ENCODE measurements around the gene HSD3B2. TPM values are rescaled to one million over a fixed set of nuclear protein-coding genes. Genes with fewer than 3 reads are reported as not detected.

The HSD3B2 gene
- total RNA-seq, 1 donor from 2014 or later, result 1.2 TPM

- TF ChIP-seq, protein P1, sequence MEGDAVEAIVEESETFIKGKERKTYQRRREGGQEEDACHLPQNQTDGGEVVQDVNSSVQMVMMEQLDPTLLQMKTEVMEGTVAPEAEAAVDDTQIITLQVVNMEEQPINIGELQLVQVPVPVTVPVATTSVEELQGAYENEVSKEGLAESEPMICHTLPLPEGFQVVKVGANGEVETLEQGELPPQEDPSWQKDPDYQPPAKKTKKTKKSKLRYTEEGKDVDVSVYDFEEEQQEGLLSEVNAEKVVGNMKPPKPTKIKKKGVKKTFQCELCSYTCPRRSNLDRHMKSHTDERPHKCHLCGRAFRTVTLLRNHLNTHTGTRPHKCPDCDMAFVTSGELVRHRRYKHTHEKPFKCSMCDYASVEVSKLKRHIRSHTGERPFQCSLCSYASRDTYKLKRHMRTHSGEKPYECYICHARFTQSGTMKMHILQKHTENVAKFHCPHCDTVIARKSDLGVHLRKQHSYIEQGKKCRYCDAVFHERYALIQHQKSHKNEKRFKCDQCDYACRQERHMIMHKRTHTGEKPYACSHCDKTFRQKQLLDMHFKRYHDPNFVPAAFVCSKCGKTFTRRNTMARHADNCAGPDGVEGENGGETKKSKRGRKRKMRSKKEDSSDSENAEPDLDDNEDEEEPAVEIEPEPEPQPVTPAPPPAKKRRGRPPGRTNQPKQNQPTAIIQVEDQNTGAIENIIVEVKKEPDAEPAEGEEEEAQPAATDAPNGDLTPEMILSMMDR (conservative IDR thresholded peaks at IDR 0.05), result no peak
- Mint-ChIP-seq H3K9me3 (peaks cover 5% of the 10 kb centered on the region), H3K4me1 (ENCODE audit: unreplicated experiment) (no peaks in the 10 kb centered on the region), H3K36me3 (no peaks in the 10 kb centered on the region), H3K4me3 (no peak overlapping the region), H3K27ac (no peak overlapping the region), H3K27me3 (no peaks in the 10 kb centered on the region)
- DNase-seq (ENCODE audit: extremely low spot score, unreplicated experiment), result no peak
Measured at GRCh38 chr1:119385650-119386049, 29.3 kb upstream of the HSD3B2 start.

DNA sequence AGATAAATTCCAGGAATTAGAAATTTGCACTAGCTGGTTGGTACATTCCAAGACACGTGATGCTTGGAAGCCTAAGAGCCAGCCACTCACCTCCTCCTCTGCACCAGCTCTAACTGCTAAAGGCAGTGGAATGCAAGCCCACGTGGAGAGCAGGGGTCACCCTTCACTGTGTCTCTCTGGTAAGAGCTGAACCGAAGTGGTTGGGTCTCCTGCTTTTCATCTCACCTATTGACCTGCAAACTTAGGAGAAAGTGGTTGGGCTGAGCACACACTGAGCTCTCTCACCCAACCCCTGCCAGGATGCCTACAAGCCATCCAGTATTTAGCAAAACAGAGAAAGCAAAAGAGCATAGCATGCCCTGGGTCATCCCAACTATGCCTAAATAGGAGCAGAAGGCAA, 27.1 kb upstream of the HSD3B2 start:
- DNase-seq (ENCODE audit: extremely low spot score, unreplicated experiment), result no peak
- Mint-ChIP-seq H3K27me3 (no peaks in the 10 kb centered on the region), H3K4me1 (ENCODE audit: unreplicated experiment) (no peaks in the 10 kb centered on the region), H3K36me3 (no peaks in the 10 kb centered on the region), H3K4me3 (no peak overlapping the region), H3K27ac (no peak overlapping the region), H3K9me3 (peaks cover 5% of the 10 kb centered on the region)
- TF ChIP-seq, protein P1 (conservative IDR thresholded peaks at IDR 0.05), result no peak

- no peaks in the 10 kb centered on the region for H3K4me1 Mint-ChIP-seq (ENCODE audit: unreplicated experiment)
Measured at GRCh38 chr1:119388450-119388849, 26.5 kb upstream of the HSD3B2 start.

DNA sequence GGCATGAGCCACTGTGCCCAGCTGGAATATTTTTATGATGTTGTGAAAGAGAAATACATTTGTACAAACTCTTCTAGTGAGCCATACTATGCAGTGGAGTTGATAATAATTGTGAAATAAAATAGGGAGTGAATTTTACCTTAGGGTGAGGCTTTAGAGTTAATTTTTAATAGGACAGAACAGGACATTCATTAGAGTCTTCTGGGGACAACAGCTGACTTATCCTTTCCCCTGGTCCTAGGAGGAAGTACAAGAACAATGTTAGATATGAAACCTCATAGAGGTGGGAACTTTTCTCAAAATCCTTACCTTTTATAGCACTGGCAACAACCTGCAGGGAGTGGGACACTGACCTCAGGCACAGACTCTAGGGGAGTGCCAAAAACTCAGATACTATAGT, 24.4 kb upstream of the HSD3B2 start:
- TF ChIP-seq, protein P1 (conservative IDR thresholded peaks at IDR 0.05), result no peak
- no peaks in the 10 kb centered on the region for H3K4me1 Mint-ChIP-seq (ENCODE audit: unreplicated experiment)
- no peaks in the 10 kb centered on the region for H3K36me3 Mint-ChIP-seq
- no peak overlapping the region for H3K27ac Mint-ChIP-seq
- peaks cover 5% of the 10 kb centered on the region for H3K9me3 Mint-ChIP-seq
- no peaks in the 10 kb centered on the region for H3K27me3 Mint-ChIP-seq
- DNase-seq (ENCODE audit: extremely low spot score, unreplicated experiment), result no peak
- no peak overlapping the region for H3K4me3 Mint-ChIP-seq

More at GRCh38 chr1:119388450-119388849, 26.5 kb upstream of the HSD3B2 start:
- no peak for DNase-seq (ENCODE audit: extremely low spot score, unreplicated experiment)
- no peaks in the 10 kb centered on the region for H3K27me3 Mint-ChIP-seq
- H3K27ac Mint-ChIP-seq, result no peak overlapping the region
- peaks cover 5% of the 10 kb centered on the region for H3K9me3 Mint-ChIP-seq
- H3K4me3 Mint-ChIP-seq, result no peak overlapping the region
- H3K36me3 Mint-ChIP-seq, result no peaks in the 10 kb centered on the region
- TF ChIP-seq, protein P1 (conservative IDR thresholded peaks at IDR 0.05), result no peak

DNA sequence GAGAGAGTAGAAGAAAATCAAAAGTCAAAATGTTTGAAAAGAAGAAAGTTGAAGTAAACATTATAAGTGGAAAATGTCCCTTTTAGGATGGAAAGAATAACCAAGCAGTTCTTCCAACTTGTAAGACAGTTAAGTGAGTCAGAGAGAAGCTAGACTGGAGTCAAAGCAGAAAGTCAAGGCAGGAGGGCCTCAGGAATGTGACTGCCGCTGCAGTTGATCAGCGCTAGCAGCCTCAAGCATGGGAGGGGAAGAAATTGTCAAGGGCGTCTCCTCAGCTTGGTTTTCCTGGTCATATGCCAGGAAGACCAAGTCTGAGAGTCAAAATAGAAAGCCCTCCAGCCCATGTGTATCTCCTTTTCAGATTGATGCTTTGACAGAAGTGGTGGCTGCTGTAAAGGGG, 23.2 kb upstream of the HSD3B2 start:
- DNase-seq (ENCODE audit: extremely low spot score, unreplicated experiment), result no peak
- Mint-ChIP-seq H3K27ac (no peak overlapping the region), H3K4me1 (ENCODE audit: unreplicated experiment) (no peaks in the 10 kb centered on the region), H3K27me3 (no peaks in the 10 kb centered on the region), H3K36me3 (no peaks in the 10 kb centered on the region), H3K4me3 (no peak overlapping the region), H3K9me3 (peaks cover 5% of the 10 kb centered on the region)
- TF ChIP-seq, protein P1 (conservative IDR thresholded peaks at IDR 0.05), result no peak

GRCh38 chr1:119394085-119394484, 20.9 kb upstream of the HSD3B2 start:
- Mint-ChIP-seq H3K36me3 (no peaks in the 10 kb centered on the region), H3K27ac (no peak overlapping the region), H3K27me3 (no peaks in the 10 kb centered on the region), H3K4me1 (ENCODE audit: unreplicated experiment) (no peaks in the 10 kb centered on the region), H3K4me3 (no peak overlapping the region), H3K9me3 (no peaks in the 10 kb centered on the region)
- DNase-seq (ENCODE audit: extremely low spot score, unreplicated experiment), result no peak
- TF ChIP-seq, protein P1 (conservative IDR thresholded peaks at IDR 0.05), result no peak

All from type B pancreatic cell (in vitro differentiated cells).